Astrocyte (in vitro differentiated cells and primary cell): Measurements from ENCODE around the gene C1QL4. TPM values are rescaled to one million over a fixed set of nuclear protein-coding genes. Genes with fewer than 3 reads are reported as not detected.

Source experiments
- DNase-seq: peaks from one replicate; pipeline ENCODE4 v3.0.0-alpha.2; 2010; ENCODE audit warnings: low read depth
- FAIRE-seq: peaks from 2 replicates; lab custom pipeline; 2011; peaks lifted over from hg19 to GRCh38; lab: Jason Lieb, UNC
- H2AFZ ChIP-seq: 2 replicates; pipeline ENCODE4 v1.6.0; 2012; ENCODE audit warnings: low read depth, low read length, inconsistent platforms
- H3K27ac ChIP-seq: 2 replicates; pipeline ENCODE4 v1.5.1; 2011; ENCODE audit warnings: low read depth, low read length, inconsistent platforms
- H3K27me3 ChIP-seq: 2 replicates; pipeline ENCODE4 v1.6.0; 2011; ENCODE audit warnings: low read length, inconsistent platforms; ENCODE audit not compliant: insufficient read depth
- H3K36me3 ChIP-seq: 2 replicates; pipeline ENCODE4 v1.5.1; 2011; ENCODE audit warnings: low read length, inconsistent platforms; ENCODE audit not compliant: insufficient read depth
- H3K4me1 ChIP-seq: 2 replicates; pipeline ENCODE4 v1.5.1; 2011; ENCODE audit warnings: low read length, inconsistent platforms; ENCODE audit not compliant: insufficient read depth
- H3K4me2 ChIP-seq: 2 replicates; pipeline ENCODE4 v1.6.0; 2012; ENCODE audit warnings: low read length, inconsistent platforms
- H3K4me3 ChIP-seq: 2 replicates; pipeline ENCODE4 v1.5.1; 2011; ENCODE audit warnings: low read depth, mild to moderate bottlenecking, low read length, inconsistent platforms; ENCODE audit not compliant: insufficient read depth
- H3K79me2 ChIP-seq: 2 replicates; pipeline ENCODE4 v1.6.0; 2012; ENCODE audit warnings: mild to moderate bottlenecking, low read length, inconsistent platforms; ENCODE audit not compliant: insufficient read depth
- H3K9ac ChIP-seq: 2 replicates; pipeline ENCODE4 v1.6.0; 2012; ENCODE audit warnings: mild to moderate bottlenecking, low read length, inconsistent platforms
- H3K9me3 ChIP-seq: 2 replicates; pipeline ENCODE4 v1.5.1; 2012; ENCODE audit warnings: low read depth, mild to moderate bottlenecking, low read length, inconsistent platforms; ENCODE audit not compliant: insufficient read depth
- H4K20me1 ChIP-seq: 2 replicates; pipeline ENCODE4 v1.6.0; 2012; ENCODE audit warnings: low read length, inconsistent platforms; ENCODE audit not compliant: insufficient read depth
- H3K27ac Mint-ChIP-seq: one replicate; pipeline ENCODE4 v1.8.0; 2021; ENCODE audit warnings: mild to moderate bottlenecking, mixed read lengths; ENCODE audit not compliant: unreplicated experiment
- H3K27me3 Mint-ChIP-seq: one replicate; pipeline ENCODE4 v1.8.0; 2021; ENCODE audit warnings: low read depth, mixed read lengths; ENCODE audit not compliant: unreplicated experiment
- H3K36me3 Mint-ChIP-seq: one replicate; pipeline ENCODE4 v1.8.0; 2021; ENCODE audit warnings: low read depth, mixed read lengths; ENCODE audit not compliant: unreplicated experiment
- H3K4me1 Mint-ChIP-seq: one replicate; pipeline ENCODE4 v1.8.0; 2021; ENCODE audit warnings: low read depth, mixed read lengths; ENCODE audit not compliant: unreplicated experiment
- H3K4me3 Mint-ChIP-seq: one replicate; pipeline ENCODE4 v1.8.0; 2021; ENCODE audit warnings: mild to moderate bottlenecking, moderate library complexity, mixed read lengths; ENCODE audit not compliant: unreplicated experiment
- H3K9me3 Mint-ChIP-seq: one replicate; pipeline ENCODE4 v1.8.0; 2021; ENCODE audit warnings: mild to moderate bottlenecking, mixed read lengths; ENCODE audit not compliant: unreplicated experiment
- EZH2 ChIP-seq: IDR thresholded peaks from 2 replicates; pipeline ENCODE4 v1.6.1; 2012; ENCODE audit warnings: mild to moderate bottlenecking, low read length, inconsistent platforms; ENCODE audit not compliant: insufficient read depth
- total RNA-seq: library from RNA; stranded (reverse); gene quantifications from 2 replicates; pipeline ENCODE4 v1.2.1, GENCODE V29; 2021
- TF ChIP-seq, protein P1 (sequence below): IDR thresholded peaks from 2 replicates; pipeline ENCODE4 v1.5.1; 2011; ENCODE audit warnings: low read depth, mild to moderate bottlenecking, inconsistent platforms, low read length, moderate library complexity; ENCODE audit not compliant: insufficient read depth

The C1QL4 gene
- total RNA-seq, 1 donor from 2014 or later = 0.09 TPM

DNA sequence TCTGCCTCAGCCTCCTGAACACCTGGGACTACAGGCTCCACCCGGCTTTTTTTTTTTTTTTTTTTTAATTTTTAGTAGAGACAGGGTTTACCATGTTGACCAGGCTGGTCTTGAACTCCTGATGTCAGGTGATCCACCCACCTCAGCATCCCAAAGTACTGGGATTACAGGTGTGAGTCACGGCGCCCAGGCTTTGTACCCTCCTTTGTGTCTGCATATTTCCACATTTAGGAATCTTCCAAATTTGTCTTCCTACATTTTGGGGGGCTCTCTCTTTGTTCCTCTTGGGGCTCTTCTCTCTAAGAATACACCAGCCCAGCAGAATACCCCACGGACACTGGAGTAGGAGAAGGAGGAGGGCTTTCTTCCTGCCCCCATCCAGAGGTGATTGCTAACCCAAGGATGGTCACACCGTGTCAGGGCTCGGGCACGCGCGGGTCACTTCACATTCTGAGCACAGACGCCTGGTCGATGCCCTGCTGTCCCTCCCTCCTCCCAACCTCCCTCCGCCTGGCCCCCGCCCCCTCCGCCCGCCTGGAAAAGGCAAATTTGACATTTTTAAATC is 7.6 kb upstream of the C1QL4 start:
- Mint-ChIP-seq H3K36me3 (no peaks in the 10 kb centered on the region), H3K9me3 (no peaks in the 10 kb centered on the region), H3K27me3 (peaks cover 74% of the 10 kb centered on the region), H3K4me1 (peaks cover 6% of the 10 kb centered on the region), H3K4me3 (no peak overlapping the region), H3K27ac (no peak overlapping the region)
- Histone ChIP-seq H3K27me3 (peaks cover 54% of the 10 kb centered on the region), H3K9me3 (no peaks in the 10 kb centered on the region), H3K27ac (no peak overlapping the region), H2AFZ (no peak overlapping the region), H3K9ac (no peak overlapping the region), H3K4me3 (no peak overlapping the region), H3K4me1 (peaks cover 42% of the 10 kb centered on the region), H3K4me2 (peak overlapping the region; percentile 85), H4K20me1 (no peaks in the 10 kb centered on the region), H3K36me3 (no peaks in the 10 kb centered on the region), H3K79me2 (no peaks in the 10 kb centered on the region)
- FAIRE-seq = no peak
- TF ChIP-seq, protein P1, sequence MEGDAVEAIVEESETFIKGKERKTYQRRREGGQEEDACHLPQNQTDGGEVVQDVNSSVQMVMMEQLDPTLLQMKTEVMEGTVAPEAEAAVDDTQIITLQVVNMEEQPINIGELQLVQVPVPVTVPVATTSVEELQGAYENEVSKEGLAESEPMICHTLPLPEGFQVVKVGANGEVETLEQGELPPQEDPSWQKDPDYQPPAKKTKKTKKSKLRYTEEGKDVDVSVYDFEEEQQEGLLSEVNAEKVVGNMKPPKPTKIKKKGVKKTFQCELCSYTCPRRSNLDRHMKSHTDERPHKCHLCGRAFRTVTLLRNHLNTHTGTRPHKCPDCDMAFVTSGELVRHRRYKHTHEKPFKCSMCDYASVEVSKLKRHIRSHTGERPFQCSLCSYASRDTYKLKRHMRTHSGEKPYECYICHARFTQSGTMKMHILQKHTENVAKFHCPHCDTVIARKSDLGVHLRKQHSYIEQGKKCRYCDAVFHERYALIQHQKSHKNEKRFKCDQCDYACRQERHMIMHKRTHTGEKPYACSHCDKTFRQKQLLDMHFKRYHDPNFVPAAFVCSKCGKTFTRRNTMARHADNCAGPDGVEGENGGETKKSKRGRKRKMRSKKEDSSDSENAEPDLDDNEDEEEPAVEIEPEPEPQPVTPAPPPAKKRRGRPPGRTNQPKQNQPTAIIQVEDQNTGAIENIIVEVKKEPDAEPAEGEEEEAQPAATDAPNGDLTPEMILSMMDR = no peak
- no peak for TF ChIP-seq EZH2
- DNase-seq = no peak

DNA sequence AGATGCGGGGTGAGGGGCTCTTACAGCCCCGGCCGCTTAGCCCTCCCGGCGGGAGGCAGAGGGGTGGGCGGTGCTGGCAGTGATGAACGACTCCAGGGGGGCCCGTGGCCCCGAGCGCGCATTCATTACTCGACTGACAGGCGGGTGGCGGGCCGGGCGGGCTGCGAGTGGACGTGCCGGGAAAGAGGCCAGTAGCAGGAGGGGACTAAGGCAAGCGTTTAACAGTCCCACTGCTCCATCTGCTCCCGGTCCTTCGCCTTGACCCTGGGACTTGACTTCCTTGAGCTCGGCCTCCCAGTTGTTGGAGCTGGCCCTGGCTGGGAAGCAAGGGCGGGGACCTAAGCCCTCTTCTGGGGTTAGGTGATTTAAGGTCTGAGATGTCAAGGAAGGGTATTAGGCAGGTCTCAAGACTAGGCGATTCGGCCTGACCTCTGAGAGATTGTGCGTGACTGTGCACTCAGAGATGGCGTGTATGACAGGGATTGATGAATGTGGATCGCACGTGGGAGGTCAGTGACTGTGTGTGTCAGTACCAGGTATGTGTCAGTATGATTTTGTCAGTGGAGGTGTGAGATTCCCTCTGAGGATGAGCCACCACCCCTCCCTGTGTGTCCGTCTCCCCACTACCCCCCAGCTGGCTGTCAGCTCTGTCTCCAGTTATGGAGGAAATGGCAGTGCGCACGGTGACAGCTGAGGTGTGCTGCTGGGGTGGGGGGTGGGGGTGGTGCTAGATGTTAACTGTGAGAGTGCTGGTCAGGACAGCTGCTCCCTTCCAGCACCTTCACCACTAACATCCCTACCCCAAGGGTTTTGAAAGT is 6.1 kb upstream of the C1QL4 start:
- H3K27ac ChIP-seq = no peak overlapping the region
- peak overlapping the region; percentile 78 for H3K4me2 ChIP-seq
- FAIRE-seq (no peak), DNase-seq (no peak)
- H3K4me3 Mint-ChIP-seq = no peak overlapping the region
- no peak overlapping the region for H3K27ac Mint-ChIP-seq
- H3K36me3 Mint-ChIP-seq = peaks cover 4% of the 10 kb centered on the region
- H3K27me3 ChIP-seq = peaks cover 60% of the 10 kb centered on the region
- H3K79me2 ChIP-seq = no peaks in the 10 kb centered on the region
- H3K4me1 Mint-ChIP-seq = peaks cover 6% of the 10 kb centered on the region
- peaks cover 2% of the 10 kb centered on the region for H3K9me3 Mint-ChIP-seq
- H3K4me1 ChIP-seq = peaks cover 36% of the 10 kb centered on the region
- H3K27me3 Mint-ChIP-seq = peaks cover 78% of the 10 kb centered on the region
- no peak for TF ChIP-seq EZH2
- TF ChIP-seq, protein P1 = no peak
- peak overlapping the region; percentile 61 for H2AFZ ChIP-seq
- no peaks in the 10 kb centered on the region for H3K36me3 ChIP-seq
- peak overlapping the region; percentile 11 for H3K9ac ChIP-seq
- no peaks in the 10 kb centered on the region for H3K9me3 ChIP-seq
- H4K20me1 ChIP-seq = no peaks in the 10 kb centered on the region
- peak overlapping the region; percentile 35 for H3K4me3 ChIP-seq
